Right cardiac atrium (tissue), 5 donors: ENCODE measurements around the gene NBPF1. TPM values are rescaled to one million over a fixed set of nuclear protein-coding genes. Genes with fewer than 3 reads are reported as not detected.
"Not testable (repeated sequence)": the region's sequence is repeated elsewhere in the genome, so short reads cannot be mapped to it uniquely, and the experiment has no call there.

Experiments used
- ATAC-seq, 2 donors: fragments of 200-7000 bp; cut with Tn5 transposase; one replicate each; pipeline versions ENCODE4 v1.8.0 to v1.9.1; 2020; ENCODE audit warnings: moderate library complexity in 2 of 2, mild to moderate bottlenecking in 1 of 2
- DNase-seq, 3 donors: peaks; one replicate each; pipeline ENCODE4 v3.0.0-alpha.2; 2020
- H3K27ac ChIP-seq: one replicate; pipeline ENCODE4 v1.5.1; 2013; ENCODE audit warnings: mild to moderate bottlenecking, low read length, control low read depth, moderate library complexity
- H3K27me3 ChIP-seq: one replicate; pipeline ENCODE4 v1.6.1; 2013; ENCODE audit not compliant: control insufficient read depth, insufficient read depth
- H3K4me1 ChIP-seq: one replicate; pipeline ENCODE4 v1.6.1; 2013; ENCODE audit warnings: low read length; ENCODE audit not compliant: control insufficient read depth, insufficient read depth
- H3K4me3 ChIP-seq: one replicate; pipeline ENCODE4 v1.5.1; 2013; ENCODE audit warnings: low read length, control low read depth
- H3K9me3 ChIP-seq: one replicate; pipeline ENCODE4 v1.6.1; 2013; ENCODE audit warnings: low read length; ENCODE audit not compliant: control insufficient read depth
- WGBS: extraction: QIAGEN DNeasy Blood & Tissue Kit; methylation state at CpG from one replicate; pipeline ENCODE4 v1.1.7; 2013; 5-methylcytosine and 5-hydroxymethylcytosine counted together
- intact Hi-C, 4 donors: fragments of 100-400 bp; cut with DNase I; formaldehyde crosslinking; loops; one replicate each; pipeline versions ENCODE4 v1.11.0 to v1.14.0; 2022 to 2023
- long read RNA-seq, 4 donors: library from polyadenylated mRNA; unstranded; transcript quantifications; one replicate each; pipeline ENCODE4 v2.0.0, GENCODE V29; 2020 to 2021
- polyA plus RNA-seq: library from polyadenylated mRNA; stranded (reverse); fragments of 200-250 nt; gene quantifications from one replicate; pipeline ENCODE4 v1.2.3, GENCODE V29; 2013
- total RNA-seq, 4 donors: library from RNA; stranded (reverse); fragmentation: NEBNext Ultra II Directional; extraction: Animal tissue kit (Norgen Biotek cat#: 25700); gene quantifications; one replicate each; pipeline ENCODE4 v1.2.1, GENCODE V29; 2021
- donor health status: healthy with polysubstance abuse.
- donor health status: DM: no; HTN: yes; CAD: no.
- donor health status: DM: no; HTN: no; CAD: no.
- donor health status: DM: no; HTN: yes; CAD: no; lungs with severe emphysema.
- donor health status: DM: yes; HTN: yes; CAD: no.

The NBPF1 gene
- total RNA-seq: 10 to 100 TPM in 3 of 4 donors, 1 to 10 TPM in 1; 8.9 to 18.7 (median 15.7) TPM
- polyA plus RNA-seq: 6.5 TPM
- long read RNA-seq, donor 1, transcript NBPF1-205 (3 exons, 2,755 nt): major isoform, 8 of 21 reads
- long read RNA-seq, donor 1, partial matches to known transcripts: 4 of 21 reads
- long read RNA-seq, donor 1, other reads (novel, unspliced or antisense): 7 of 21 reads
- long read RNA-seq, donor 2, partial matches to known transcripts: 0 of 10 reads
- long read RNA-seq, donor 2, other reads (novel, unspliced or antisense): 6 of 10 reads
- long read RNA-seq, donor 3, transcript NBPF1-205 (3 exons, 2,755 nt): major isoform, 5 of 30 reads
- long read RNA-seq, donor 3, partial matches to known transcripts: 6 of 30 reads
- long read RNA-seq, donor 3, other reads (novel, unspliced or antisense): 18 of 30 reads
- long read RNA-seq, donor 4, partial matches to known transcripts: 0 of 4 reads
- long read RNA-seq, donor 4, other reads (novel, unspliced or antisense): 0 of 4 reads

- under 1% methylated on average over 82 of the region's 82 CpGs for WGBS
- peak; percentile 98 to 99 (median 99) for DNase-seq
- intact Hi-C loops: no loop called here
- H3K27me3 ChIP-seq: no peaks in the 10 kb centered on the region
- peak; percentile 99 for ATAC-seq
- H3K27ac ChIP-seq: peak within 1 kb of the TSS; percentile 36
- peak within 1 kb of the TSS; percentile 47 for H3K4me3 ChIP-seq
- H3K4me1 ChIP-seq: no peaks in the 10 kb centered on the region
- H3K9me3 ChIP-seq: no peaks in the 10 kb centered on the region
These were observed at the start of gene NBPF1 for GRCh38 chr1:16613185-16614147. Gene NBPF1 (minus strand): TSS chr1:16613564.

- ATAC-seq: peak; percentile 69 to 71
- DNase-seq, H3K4me1 ChIP-seq, H3K27ac ChIP-seq, H3K4me3 ChIP-seq, intact Hi-C loops, H3K27me3 ChIP-seq, H3K9me3 ChIP-seq: not testable (repeated sequence)
- 94% methylated on average over 16 of the region's 32 CpGs for WGBS
These were observed 44.9 kb upstream of the NBPF1 start for GRCh38 chr1:16658234-16658633.

- 94% methylated on average over 2 of the region's 14 CpGs for WGBS
- intact Hi-C loops, H3K27me3 ChIP-seq, H3K4me1 ChIP-seq, H3K27ac ChIP-seq, H3K9me3 ChIP-seq, DNase-seq, H3K4me3 ChIP-seq: not testable (repeated sequence)
- ATAC-seq: peak; percentile 51 to 60
These were observed 43.8 kb upstream of the NBPF1 start for GRCh38 chr1:16656981-16657683.

- H3K4me1 ChIP-seq, H3K27me3 ChIP-seq, ATAC-seq, H3K27ac ChIP-seq, DNase-seq, intact Hi-C loops, H3K4me3 ChIP-seq, H3K9me3 ChIP-seq: not testable (repeated sequence)
- no CpG with 5 or more reads among the region's 6 CpGs for WGBS
These were observed 43.2 kb upstream of the NBPF1 start for GRCh38 chr1:16656574-16656973.

- intact Hi-C loops: not testable (repeated sequence)
These were observed 38.2 kb upstream of the NBPF1 start for GRCh38 chr1:16651560-16651959.

GRCh38 chr1:16649960-16650359, 36.6 kb upstream of the NBPF1 start:
- H3K27ac ChIP-seq, H3K27me3 ChIP-seq, H3K4me1 ChIP-seq, H3K9me3 ChIP-seq, H3K4me3 ChIP-seq, ATAC-seq, intact Hi-C loops: not testable (repeated sequence)
- DNase-seq: peak in 2 of 3 donors; percentile 15 to 58
- WGBS: 78% methylated on average over 9 of the region's 9 CpGs

More at GRCh38 chr1:16651560-16651959, 38.2 kb upstream of the NBPF1 start:
- not testable (repeated sequence) for H3K4me3 ChIP-seq, H3K27me3 ChIP-seq, H3K9me3 ChIP-seq, H3K27ac ChIP-seq, DNase-seq, H3K4me1 ChIP-seq, ATAC-seq
- WGBS: 96% methylated on average over 1 of the region's 1 CpG

- 84% methylated on average over 5 of the region's 6 CpGs for WGBS
- H3K4me1 ChIP-seq, H3K4me3 ChIP-seq, H3K27me3 ChIP-seq, ATAC-seq, H3K27ac ChIP-seq, H3K9me3 ChIP-seq, intact Hi-C loops: not testable (repeated sequence)
- peak in 2 of 3 donors; percentile 23 to 38 for DNase-seq
These were observed 36.0 kb upstream of the NBPF1 start for GRCh38 chr1:16649390-16649789.

GRCh38 chr1:16648756-16649155, 35.4 kb upstream of the NBPF1 start:
- intact Hi-C loops, ATAC-seq, H3K4me1 ChIP-seq, H3K27ac ChIP-seq, H3K4me3 ChIP-seq, H3K9me3 ChIP-seq, H3K27me3 ChIP-seq: not testable (repeated sequence)
- WGBS: 96% methylated on average over 7 of the region's 8 CpGs
- DNase-seq: peak in 2 of 3 donors; percentile 31 to 35

GRCh38 chr1:16648250-16648649, 34.9 kb upstream of the NBPF1 start:
- intact Hi-C loops, H3K4me3 ChIP-seq, H3K4me1 ChIP-seq, H3K27ac ChIP-seq, H3K9me3 ChIP-seq, H3K27me3 ChIP-seq, ATAC-seq: not testable (repeated sequence)
- peak; percentile 11 to 53 (median 33) for DNase-seq
- WGBS: 20% methylated on average over 28 of the region's 32 CpGs
